ENCODE data around the gene LSR.

LSR gene

DNA sequence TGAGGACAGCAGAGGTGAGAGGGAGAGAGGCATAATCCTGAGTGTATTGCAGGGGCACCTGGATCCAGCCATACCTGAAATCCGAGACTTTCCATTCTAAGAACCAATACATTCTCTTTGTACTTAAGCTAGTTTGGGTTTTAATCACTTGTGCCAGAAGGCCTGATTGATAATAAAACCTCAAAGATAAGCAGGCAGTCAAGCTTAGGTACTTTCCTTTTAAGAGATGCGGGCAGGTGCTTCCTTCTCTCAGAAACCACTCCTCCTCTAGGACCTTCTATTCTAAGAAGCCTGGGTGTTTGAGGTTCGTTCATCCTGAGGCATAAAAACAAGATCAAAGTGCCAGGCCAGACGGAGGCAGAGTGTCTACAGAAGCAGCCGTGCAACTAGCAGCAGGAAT, 42.4 kb upstream of the LSR start:
- DNase-seq (ENCODE audit: low read depth) = no peak
- no peak overlapping the region for H3K4me3 ChIP-seq (ENCODE audit: control insufficient read depth, low read depth, low read length)
- no peak for TF ChIP-seq CTCF (IDR thresholded peaks at IDR 0.05; ENCODE audit: control insufficient read depth, insufficient read depth, low read depth, low read length, missing control alignments)

DNA sequence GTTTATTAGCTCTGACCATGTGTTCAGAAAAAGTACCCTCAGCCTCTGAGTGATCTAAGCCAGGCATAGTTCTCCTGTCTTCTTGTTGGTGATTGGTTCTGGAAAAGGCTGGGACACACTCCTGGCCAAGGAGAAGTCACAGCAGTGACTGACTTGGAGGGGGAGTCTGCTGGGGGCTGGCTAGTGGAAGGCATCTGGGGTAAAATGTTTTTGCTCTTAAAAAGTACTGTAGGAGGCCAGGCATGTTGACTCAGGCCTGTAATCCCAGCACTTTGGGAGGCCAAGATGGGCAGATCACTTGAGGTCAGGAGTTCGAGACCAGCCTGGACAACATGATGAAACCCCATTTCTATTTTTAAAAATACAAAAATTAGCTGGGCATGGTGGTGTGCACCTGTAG, 41.9 kb upstream of the LSR start:
- no peak overlapping the region for H3K4me3 ChIP-seq (ENCODE audit: control insufficient read depth, low read depth, low read length)
- DNase-seq (ENCODE audit: low read depth) = no peak
- no peak for TF ChIP-seq CTCF (IDR thresholded peaks at IDR 0.05; ENCODE audit: control insufficient read depth, insufficient read depth, low read depth, low read length, missing control alignments)

- no peak overlapping the region for H3K4me3 ChIP-seq (ENCODE audit: control insufficient read depth, low read depth, low read length)
- no peak for DNase-seq (ENCODE audit: low read depth)
- TF ChIP-seq CTCF (IDR thresholded peaks at IDR 0.05; ENCODE audit: control insufficient read depth, insufficient read depth, low read depth, low read length, missing control alignments) = no peak
Observed at GRCh38 chr19:35207391-35207871, 41.4 kb upstream of the LSR start.

GRCh38 chr19:35208121-35208520, 40.7 kb upstream of the LSR start:
- no peak overlapping the region for H3K4me3 ChIP-seq (ENCODE audit: control insufficient read depth, low read depth, low read length)
- no peak for TF ChIP-seq CTCF (IDR thresholded peaks at IDR 0.05; ENCODE audit: control insufficient read depth, insufficient read depth, low read depth, low read length, missing control alignments)

DNA sequence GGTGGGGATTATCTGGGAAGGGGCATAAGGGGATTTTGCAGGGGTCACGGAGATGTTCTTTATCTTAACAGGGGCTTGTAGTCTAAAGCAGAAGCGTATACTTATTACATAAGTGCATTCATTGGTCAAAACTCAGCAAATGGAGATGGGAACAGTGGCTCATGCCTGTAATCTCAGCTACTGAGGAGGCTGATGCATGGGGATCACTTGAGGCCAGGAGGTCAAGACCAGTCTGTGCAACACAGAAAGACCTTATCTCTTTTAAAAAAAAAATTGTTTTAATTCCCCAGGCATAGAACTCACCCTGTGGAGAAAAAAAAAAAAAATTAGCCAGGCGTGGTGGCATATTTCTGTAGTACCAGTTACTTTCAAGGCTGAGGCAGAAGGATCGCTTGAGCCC, 39.2 kb upstream of the LSR start:
- DNase-seq (ENCODE audit: low read depth) = no peak
- no peak overlapping the region for H3K4me3 ChIP-seq (ENCODE audit: control insufficient read depth, low read depth, low read length)
- no peak for TF ChIP-seq CTCF (IDR thresholded peaks at IDR 0.05; ENCODE audit: control insufficient read depth, insufficient read depth, low read depth, low read length, missing control alignments)

More at GRCh38 chr19:35208121-35208520, 40.7 kb upstream of the LSR start:
- no peak for DNase-seq (ENCODE audit: low read depth)

DNA sequence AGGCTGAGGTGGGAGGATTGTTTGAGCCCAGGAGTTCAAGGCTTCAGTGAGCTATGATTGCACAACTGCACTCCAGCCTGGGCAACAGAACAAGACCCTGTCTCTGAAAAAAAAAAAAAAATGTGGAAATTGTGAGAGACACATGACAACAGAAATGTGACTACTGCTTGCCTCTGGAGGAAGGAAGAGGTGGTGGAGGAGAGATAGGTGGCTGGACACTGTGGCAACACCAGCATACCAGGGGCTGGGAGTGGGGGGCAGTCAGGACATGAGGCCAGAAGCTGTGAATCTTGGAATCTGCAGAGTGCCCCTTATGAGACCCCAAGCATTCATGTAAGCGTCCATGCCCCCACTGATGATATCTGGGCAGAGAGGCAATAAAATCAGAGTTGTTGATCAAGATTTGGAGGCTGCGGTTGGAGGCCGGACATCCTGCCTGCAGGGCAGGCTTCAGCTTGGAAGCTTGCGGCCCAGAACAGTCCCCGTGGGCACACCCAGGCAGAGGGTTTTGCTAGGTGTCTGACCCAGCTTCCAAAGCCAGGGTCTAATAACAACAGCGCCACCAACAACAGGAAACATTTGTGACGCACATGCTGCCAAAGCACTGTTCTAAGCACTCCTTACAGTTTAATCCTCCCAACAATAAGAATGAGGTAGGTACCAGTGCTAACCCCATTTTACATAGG, 37.1 kb upstream of the LSR start:
- H3K4me3 ChIP-seq (ENCODE audit: control insufficient read depth, low read depth, low read length) = no peak overlapping the region
- DNase-seq (ENCODE audit: low read depth) = no peak
- no peak for TF ChIP-seq CTCF (IDR thresholded peaks at IDR 0.05; ENCODE audit: control insufficient read depth, insufficient read depth, low read depth, low read length, missing control alignments)

All from AG09309 (cell line).